Measurements from ENCODE around the gene CD59. TPM values are rescaled to one million over a fixed set of nuclear protein-coding genes. Genes with fewer than 3 reads are reported as not detected.

CD59 gene
- total and polyA plus RNA-seq, 9 of the 15 experiments (the other 6 are each of a cell fraction or from before 2014, with no cell fraction given) = 38.1 to 338 (median 173) TPM

DNA sequence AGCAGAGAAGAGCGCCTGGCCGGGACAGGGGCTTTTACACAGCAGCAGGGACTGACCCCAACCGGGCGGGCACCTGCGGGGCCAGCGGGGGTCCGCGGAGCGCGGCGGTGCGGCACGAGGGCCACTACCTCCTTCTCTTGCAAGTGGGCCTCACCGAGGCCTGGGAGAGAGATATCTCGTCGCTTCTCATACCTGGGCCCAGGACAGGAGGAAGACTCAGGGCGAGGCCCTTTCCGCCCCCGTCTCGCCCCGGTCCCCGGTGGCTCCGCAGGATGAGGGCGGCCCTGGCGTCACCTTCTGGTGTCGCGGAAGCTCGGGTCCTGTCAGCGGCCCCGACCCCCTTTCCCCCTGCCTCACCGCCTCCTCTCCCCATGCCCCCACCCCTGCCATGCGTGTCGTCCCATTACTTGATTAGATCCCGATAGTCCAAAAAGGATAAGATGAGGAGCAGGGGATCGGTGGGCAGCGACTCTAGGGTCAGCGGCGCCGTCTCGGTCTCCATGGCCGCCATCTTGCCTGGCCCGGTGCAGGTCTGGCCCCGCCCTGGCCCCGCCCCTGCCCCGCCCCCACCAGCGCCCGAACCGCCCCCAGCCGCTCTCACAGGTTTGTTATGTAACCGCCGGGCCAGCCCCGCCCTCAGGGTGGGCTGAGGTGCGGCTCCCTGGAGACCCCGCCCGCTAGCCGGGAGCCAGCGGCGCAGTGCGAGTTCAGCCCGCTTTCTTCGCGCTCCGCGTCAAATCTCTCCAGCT lies 37.9 kb upstream of the CD59 start, which contains the start of gene FBXO3 (continued):
- TF ChIP-seq ZNF280A (IDR thresholded peaks at IDR 0.05; ENCODE audit: low read depth, partially characterized antibody) = no peak
- peak; percentile 84 for TF ChIP-seq KDM5B (IDR thresholded peaks at IDR 0.05; ENCODE audit: insufficient replicate concordance, low read depth, low read length)
- no peak for TF ChIP-seq BRF1 (IDR thresholded peaks at IDR 0.05; ENCODE audit: borderline replicate concordance, extremely low read depth, insufficient read length)
- no peak for TF ChIP-seq ZBTB2 (IDR thresholded peaks at IDR 0.05)
- no peak for TF ChIP-seq XRCC3 (IDR thresholded peaks at IDR 0.05)
- TF ChIP-seq SMAD1 (IDR thresholded peaks at IDR 0.05; ENCODE audit: low read depth, low read length, partially characterized antibody) = peak; percentile 85

Data from K562 (cell line).